GM19099 (cell line): ENCODE results near the gene TRPM1.

ENCODE experiments used
- POLR2A ChIP-seq: IDR thresholded peaks from 3 replicates; pipeline ENCODE4 v1.6.1; 2011; ENCODE audit warnings: low read depth; ENCODE audit not compliant: insufficient read length; ENCODE audit errors: extremely low read depth

Gene TRPM1

DNA sequence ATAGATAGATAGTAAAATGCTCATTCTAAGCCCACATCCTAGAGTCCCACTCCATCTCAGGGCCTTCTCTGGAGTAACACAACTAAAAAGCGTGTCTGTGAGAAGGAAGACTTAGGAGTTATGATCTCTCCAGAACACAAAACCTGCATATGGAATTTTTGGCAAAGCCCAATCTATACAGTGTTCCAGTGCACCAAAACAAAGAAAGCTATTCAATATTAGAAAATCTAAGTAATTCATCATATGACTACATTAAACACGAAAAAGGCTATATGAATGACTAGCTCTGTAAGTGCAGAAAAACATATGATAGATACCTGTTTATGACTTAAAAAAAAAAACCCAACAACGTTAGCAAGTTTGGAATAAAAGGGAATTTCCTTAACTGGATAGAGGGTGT is 137.8 kb downstream of the TRPM1 start:
- no peak for TF ChIP-seq POLR2A

GRCh38 chr15:30962659-30963058 is 138.9 kb downstream of the TRPM1 start:
- no peak for TF ChIP-seq POLR2A

DNA sequence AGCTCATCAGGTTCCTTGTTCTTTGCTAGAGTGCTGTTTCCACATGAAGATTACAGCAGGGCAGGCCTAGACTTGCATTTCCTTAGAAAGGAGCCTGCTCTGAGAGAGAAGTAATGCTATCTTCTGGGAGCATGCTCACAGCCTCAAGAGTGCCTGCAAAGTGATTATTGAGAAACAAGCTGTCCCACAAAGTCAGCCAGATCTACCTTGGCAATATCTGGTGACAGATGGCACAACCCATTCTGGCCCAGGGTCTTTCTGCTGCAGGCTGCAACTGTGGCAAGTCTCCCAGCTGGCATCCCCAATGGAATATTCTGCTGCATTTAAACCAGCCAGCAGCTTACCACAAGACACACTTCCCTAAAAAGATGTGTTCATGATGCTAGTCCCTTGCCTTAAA is 139.4 kb downstream of the TRPM1 start:
- TF ChIP-seq POLR2A: no peak

- no peak for TF ChIP-seq POLR2A
These were observed 143.3 kb downstream of the TRPM1 start for GRCh38 chr15:30958219-30958618.

DNA sequence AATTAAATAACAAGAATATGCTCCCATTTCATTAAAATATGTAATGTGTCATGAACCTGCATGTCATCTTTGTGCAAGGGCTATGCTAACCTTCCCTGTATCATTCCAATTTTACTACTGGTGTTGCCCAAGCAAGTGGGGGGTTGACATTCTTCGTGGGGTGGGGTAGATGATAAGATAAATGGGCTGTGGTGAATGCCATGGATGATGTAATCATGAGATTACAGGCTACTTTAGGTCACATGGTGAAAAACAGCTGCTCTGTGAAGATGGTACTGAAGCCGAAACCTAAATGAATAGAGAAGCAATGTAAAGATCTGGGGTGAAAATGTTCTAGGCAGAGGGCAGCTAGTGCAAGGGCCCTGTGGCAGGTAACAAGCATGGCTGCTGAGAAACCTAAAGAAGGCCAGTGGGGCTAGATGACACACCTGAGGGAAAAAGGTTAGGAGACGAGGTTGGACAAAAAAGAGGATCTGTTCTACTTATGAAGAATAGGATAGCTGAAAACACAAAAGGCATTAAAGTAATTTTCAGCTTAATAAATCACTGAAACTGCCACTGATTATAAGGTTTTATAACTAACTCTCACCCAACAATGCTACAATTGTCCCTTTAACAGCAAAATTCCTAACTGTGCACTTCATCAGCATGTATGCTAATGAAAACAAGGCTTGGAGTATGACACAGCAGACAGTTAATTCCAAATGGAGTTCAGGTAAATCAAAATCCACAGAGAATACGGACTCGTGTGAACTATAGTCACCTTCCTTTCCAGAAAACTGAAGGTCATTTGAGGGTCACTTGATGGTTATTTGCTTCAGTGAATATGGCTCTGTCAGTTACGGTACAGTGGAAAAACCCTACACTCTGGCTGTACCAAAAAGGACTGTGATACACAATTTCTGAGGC is 145.1 kb downstream of the TRPM1 start:
- no peak for TF ChIP-seq POLR2A

GRCh38 chr15:30954674-30955073 is 146.9 kb downstream of the TRPM1 start:
- no peak for TF ChIP-seq POLR2A

GRCh38 chr15:30953731-30954378 is 147.7 kb downstream of the TRPM1 start:
- no peak for TF ChIP-seq POLR2A

DNA sequence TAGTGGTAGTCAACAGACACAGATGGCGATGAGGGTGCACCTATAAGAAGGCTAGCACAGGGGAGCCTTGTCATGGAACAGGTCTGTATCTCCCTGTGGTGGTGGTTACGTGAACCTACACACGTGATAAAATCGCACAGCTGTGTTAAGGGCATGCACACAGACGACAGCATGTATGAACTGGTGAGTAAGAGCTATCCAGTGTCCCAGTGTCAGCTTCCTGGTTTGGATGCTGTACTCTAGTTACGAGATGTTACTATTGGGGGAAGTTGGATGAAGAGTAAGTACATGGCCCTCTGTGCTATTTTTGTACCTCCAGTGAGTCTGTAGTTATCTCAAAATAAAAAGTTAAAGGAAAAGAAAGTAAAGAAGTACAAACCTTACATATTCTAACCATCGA is 148.3 kb downstream of the TRPM1 start:
- TF ChIP-seq POLR2A: no peak
